GM23338 (cell line): Measurements from ENCODE around the gene SRA1. TPM values are rescaled to one million over a fixed set of nuclear protein-coding genes. Genes with fewer than 3 reads are reported as not detected.

Source experiments
- ATAC-seq: fragments of 200-7000 bp; cut with Tn5 transposase; 3 replicates; pipeline ENCODE4 v1.9.1; 2020
- DNase-seq: peaks from one replicate; pipeline ENCODE4 v3.0.0-alpha.2; 2015; ENCODE audit warnings: low spot score
- H2AFZ ChIP-seq: fragments of 200-600 bp; sonication (generic); 2 replicates; pipeline ENCODE4 v1.8.0; 2016; ENCODE audit warnings: antibody characterized with exemption, mild to moderate bottlenecking, moderate library complexity
- H3F3A ChIP-seq: fragments of 200-600 bp; sonication (generic); replicated peaks from 2 replicates; pipeline ENCODE4 v1.8.0; 2017; ENCODE audit warnings: antibody characterized with exemption, mixed run types, low read depth
- H3K27ac ChIP-seq: fragments of 200-600 bp; sonication (generic); 2 replicates; pipeline ENCODE4 v1.6.1; 2016; ENCODE audit warnings: low read depth
- H3K27me3 ChIP-seq: fragments of 200-600 bp; sonication (generic); 2 replicates; pipeline ENCODE4 v1.8.0; 2016; ENCODE audit warnings: mild to moderate bottlenecking, mixed run types, moderate library complexity; ENCODE audit not compliant: insufficient read depth
- H3K36me3 ChIP-seq: fragments of 200-600 bp; sonication (generic); 2 replicates; pipeline ENCODE4 v1.8.0; 2016; ENCODE audit warnings: mild to moderate bottlenecking; ENCODE audit not compliant: insufficient read depth
- H3K4me1 ChIP-seq: fragments of 200-600 bp; sonication (generic); 2 replicates; pipeline ENCODE4 v1.8.0; 2016; ENCODE audit warnings: mild to moderate bottlenecking, moderate library complexity; ENCODE audit not compliant: insufficient read depth
- H3K4me2 ChIP-seq: fragments of 200-600 bp; sonication (generic); 2 replicates; pipeline ENCODE4 v1.7.1; 2017; ENCODE audit warnings: mixed run types
- H3K4me3 ChIP-seq: fragments of 200-600 bp; sonication (generic); 2 replicates; pipeline ENCODE4 v1.6.1; 2016; ENCODE audit warnings: mixed run types
- H3K79me2 ChIP-seq: fragments of 200-600 bp; sonication (generic); replicated peaks from 2 replicates; pipeline ENCODE4 v1.8.0; 2017; ENCODE audit warnings: mild to moderate bottlenecking; ENCODE audit not compliant: insufficient read depth
- H3K9me2 ChIP-seq: fragments of 200-600 bp; sonication (generic); 2 replicates; pipeline ENCODE4 v1.8.0; 2017; ENCODE audit not compliant: insufficient read depth
- H4K20me1 ChIP-seq: fragments of 200-600 bp; sonication (generic); replicated peaks from 2 replicates; pipeline ENCODE4 v1.8.0; 2017; ENCODE audit warnings: mild to moderate bottlenecking; ENCODE audit not compliant: insufficient read depth
- H3K27ac Mint-ChIP-seq: 2 replicates; pipeline ENCODE4 v1.8.0; 2020; ENCODE audit warnings: inconsistent platforms, mild to moderate bottlenecking, moderate library complexity, mixed read lengths
- H3K27me3 Mint-ChIP-seq: 3 replicates; pipeline ENCODE4 v1.8.0; 2022; ENCODE audit warnings: low read depth, mild to moderate bottlenecking, moderate library complexity, mixed read lengths, inconsistent platforms; ENCODE audit not compliant: insufficient read depth, poor library complexity
- H3K36me3 Mint-ChIP-seq: 3 replicates; pipeline ENCODE4 v1.8.0; 2021; ENCODE audit warnings: low read depth, mild to moderate bottlenecking, inconsistent platforms, moderate library complexity, mixed read lengths
- H3K4me1 Mint-ChIP-seq: 3 replicates; pipeline ENCODE4 v1.8.0; 2020; ENCODE audit warnings: mild to moderate bottlenecking, inconsistent platforms, mixed read lengths
- H3K4me3 Mint-ChIP-seq: 3 replicates; pipeline ENCODE4 v1.8.0; 2021; ENCODE audit warnings: moderate library complexity, mild to moderate bottlenecking, inconsistent platforms, mixed read lengths
- H3K9me3 Mint-ChIP-seq: 3 replicates; pipeline ENCODE4 v1.8.0; 2020; ENCODE audit warnings: moderate library complexity, mild to moderate bottlenecking, inconsistent platforms, mixed read lengths
- CREB1 ChIP-seq: fragments of 250-450 bp; sonication (Bioruptor Pico); IDR thresholded peaks from 2 replicates; pipeline ENCODE4 v1.5.0; 2020; ENCODE audit warnings: low read depth, mild to moderate bottlenecking, moderate library complexity
- EZH2 ChIP-seq: fragments of 200-600 bp; sonication (generic); IDR thresholded peaks from one replicate; pipeline ENCODE4 v1.8.0; 2017; ENCODE audit warnings: antibody characterized with exemption, mild to moderate bottlenecking, low read depth; ENCODE audit not compliant: unreplicated experiment
- EZH2phosphoT487 ChIP-seq: fragments of 200-600 bp; sonication (generic); IDR thresholded peaks from one replicate; pipeline ENCODE4 v1.8.1; 2018; ENCODE audit warnings: antibody characterized with exemption; ENCODE audit not compliant: unreplicated experiment
- JUNB ChIP-seq: IDR thresholded peaks from one replicate; pipeline ENCODE4 v1.6.1; 2016; ENCODE audit warnings: antibody characterized with exemption; ENCODE audit not compliant: unreplicated experiment
- NANOG ChIP-seq: IDR thresholded peaks from 2 replicates; pipeline ENCODE4 v1.6.1; 2016; ENCODE audit warnings: antibody characterized with exemption, borderline replicate concordance
- POLR2AphosphoS5 ChIP-seq: IDR thresholded peaks from 2 replicates; pipeline ENCODE4 v1.6.1; 2016; ENCODE audit warnings: antibody characterized with exemption, low read depth
- STAT1 ChIP-seq: IDR thresholded peaks from one replicate; pipeline ENCODE4 v1.6.1; 2016; ENCODE audit warnings: antibody characterized with exemption; ENCODE audit not compliant: unreplicated experiment
- ZNF114 ChIP-seq: fragments of 250-450 bp; sonication (Bioruptor Pico); IDR thresholded peaks from 2 replicates; pipeline ENCODE4 v1.5.0; 2020; ENCODE audit warnings: mild to moderate bottlenecking, moderate library complexity
- ZNF331 ChIP-seq: fragments of 250-450 bp; sonication (Bioruptor Pico); IDR thresholded peaks from 2 replicates; pipeline ENCODE4 v1.5.0; 2020; ENCODE audit warnings: low read depth, mild to moderate bottlenecking, moderate library complexity
- polyA plus RNA-seq: library from polyadenylated mRNA; unstranded; fragments of >200 nt; fragmentation: Nextera tagmentation; extraction: Ambion mirVana; gene quantifications from 2 replicates; pipeline ENCODE4 v1.2.1, GENCODE V29; 2016
- total RNA-seq: library from RNA; depleted of rRNA; stranded (reverse); fragments of >200 nt; shearing (Covaris generic); gene quantifications from 2 replicates; pipeline ENCODE4 v1.2.3, GENCODE V29; 2014
- TF ChIP-seq, protein P1 (sequence below): fragments of 250-450 bp; sonication (Bioruptor Pico); IDR thresholded peaks from 2 replicates; pipeline ENCODE4 v1.5.0; 2020; ENCODE audit warnings: mild to moderate bottlenecking, moderate library complexity
- TF ChIP-seq, protein P2 (sequence below): IDR thresholded peaks from one replicate; pipeline ENCODE4 v1.6.1; 2018; ENCODE audit warnings: antibody characterized with exemption; ENCODE audit not compliant: unreplicated experiment
- TF ChIP-seq, protein P3 (sequence below), 2 experiments: fragments of 200-600 bp in 1 of 2; sonication (generic) in 1 of 2; conservative IDR thresholded peaks; 2 replicates each; pipeline versions ENCODE4 v1.5.1 to v1.6.1; 2016 to 2017; ENCODE audit warnings: antibody characterized with exemption in 2 of 2, low read depth in 2 of 2, mild to moderate bottlenecking in 2 of 2, moderate library complexity in 1 of 2
- TF ChIP-seq, protein P4 (sequence below): IDR thresholded peaks from 2 replicates; pipeline ENCODE4 v1.6.1; 2016; ENCODE audit warnings: antibody characterized with exemption

The SRA1 gene
- total and polyA plus RNA-seq, 2 experiments from 2014 or later, result 38.4 to 74.7 TPM

DNA sequence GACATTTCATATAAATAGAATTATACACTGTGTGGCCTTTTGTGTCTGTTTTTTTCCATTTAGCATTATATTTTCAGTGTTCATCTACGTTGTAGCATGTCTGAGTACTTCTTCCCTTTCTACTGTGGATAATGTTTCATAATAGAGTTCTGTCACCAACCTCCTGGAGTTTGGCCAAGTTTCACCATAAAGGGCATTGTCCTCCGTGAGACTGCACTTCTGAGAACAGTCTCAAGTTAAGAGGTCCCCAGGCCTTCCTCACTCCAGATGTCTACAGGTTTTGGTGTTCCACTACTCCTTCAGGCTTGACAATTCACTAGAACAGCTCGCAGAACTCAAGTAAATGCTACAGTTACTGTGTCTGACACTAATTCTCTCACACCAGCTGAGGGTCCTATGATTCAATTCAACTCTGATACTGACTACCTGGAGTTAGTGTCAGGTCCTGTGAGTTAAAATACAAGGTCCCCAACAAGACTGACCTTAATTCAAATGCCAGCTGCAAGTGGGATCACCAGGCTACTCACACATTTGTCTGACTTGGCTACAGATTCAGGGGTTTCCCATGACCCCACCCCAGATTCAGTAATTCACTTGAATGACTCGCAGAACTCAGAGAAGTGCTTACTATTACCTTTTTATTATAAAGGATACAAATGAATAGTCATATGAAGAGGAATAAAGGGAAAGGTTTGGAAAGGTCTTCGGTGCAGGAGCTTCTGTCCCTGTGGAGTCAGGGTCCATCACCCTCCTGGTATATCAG is 38.4 kb upstream of the SRA1 start:
- H3K4me3 ChIP-seq, result no peak overlapping the region
- H3K9me2 ChIP-seq, result no peaks in the 10 kb centered on the region
- Mint-ChIP-seq H3K4me1 (no peaks in the 10 kb centered on the region), H3K27ac (no peak overlapping the region), H3K36me3 (no peaks in the 10 kb centered on the region), H3K9me3 (peaks cover 6% of the 10 kb centered on the region; the same call in 1 of the 3 replicates), H3K27me3 (peaks cover 2% of the 10 kb centered on the region), H3K4me3 (no peak overlapping the region)
- H3F3A ChIP-seq, result no peaks in the 10 kb centered on the region
- H3K36me3 ChIP-seq, result no peaks in the 10 kb centered on the region
- TF ChIP-seq, protein P1, sequence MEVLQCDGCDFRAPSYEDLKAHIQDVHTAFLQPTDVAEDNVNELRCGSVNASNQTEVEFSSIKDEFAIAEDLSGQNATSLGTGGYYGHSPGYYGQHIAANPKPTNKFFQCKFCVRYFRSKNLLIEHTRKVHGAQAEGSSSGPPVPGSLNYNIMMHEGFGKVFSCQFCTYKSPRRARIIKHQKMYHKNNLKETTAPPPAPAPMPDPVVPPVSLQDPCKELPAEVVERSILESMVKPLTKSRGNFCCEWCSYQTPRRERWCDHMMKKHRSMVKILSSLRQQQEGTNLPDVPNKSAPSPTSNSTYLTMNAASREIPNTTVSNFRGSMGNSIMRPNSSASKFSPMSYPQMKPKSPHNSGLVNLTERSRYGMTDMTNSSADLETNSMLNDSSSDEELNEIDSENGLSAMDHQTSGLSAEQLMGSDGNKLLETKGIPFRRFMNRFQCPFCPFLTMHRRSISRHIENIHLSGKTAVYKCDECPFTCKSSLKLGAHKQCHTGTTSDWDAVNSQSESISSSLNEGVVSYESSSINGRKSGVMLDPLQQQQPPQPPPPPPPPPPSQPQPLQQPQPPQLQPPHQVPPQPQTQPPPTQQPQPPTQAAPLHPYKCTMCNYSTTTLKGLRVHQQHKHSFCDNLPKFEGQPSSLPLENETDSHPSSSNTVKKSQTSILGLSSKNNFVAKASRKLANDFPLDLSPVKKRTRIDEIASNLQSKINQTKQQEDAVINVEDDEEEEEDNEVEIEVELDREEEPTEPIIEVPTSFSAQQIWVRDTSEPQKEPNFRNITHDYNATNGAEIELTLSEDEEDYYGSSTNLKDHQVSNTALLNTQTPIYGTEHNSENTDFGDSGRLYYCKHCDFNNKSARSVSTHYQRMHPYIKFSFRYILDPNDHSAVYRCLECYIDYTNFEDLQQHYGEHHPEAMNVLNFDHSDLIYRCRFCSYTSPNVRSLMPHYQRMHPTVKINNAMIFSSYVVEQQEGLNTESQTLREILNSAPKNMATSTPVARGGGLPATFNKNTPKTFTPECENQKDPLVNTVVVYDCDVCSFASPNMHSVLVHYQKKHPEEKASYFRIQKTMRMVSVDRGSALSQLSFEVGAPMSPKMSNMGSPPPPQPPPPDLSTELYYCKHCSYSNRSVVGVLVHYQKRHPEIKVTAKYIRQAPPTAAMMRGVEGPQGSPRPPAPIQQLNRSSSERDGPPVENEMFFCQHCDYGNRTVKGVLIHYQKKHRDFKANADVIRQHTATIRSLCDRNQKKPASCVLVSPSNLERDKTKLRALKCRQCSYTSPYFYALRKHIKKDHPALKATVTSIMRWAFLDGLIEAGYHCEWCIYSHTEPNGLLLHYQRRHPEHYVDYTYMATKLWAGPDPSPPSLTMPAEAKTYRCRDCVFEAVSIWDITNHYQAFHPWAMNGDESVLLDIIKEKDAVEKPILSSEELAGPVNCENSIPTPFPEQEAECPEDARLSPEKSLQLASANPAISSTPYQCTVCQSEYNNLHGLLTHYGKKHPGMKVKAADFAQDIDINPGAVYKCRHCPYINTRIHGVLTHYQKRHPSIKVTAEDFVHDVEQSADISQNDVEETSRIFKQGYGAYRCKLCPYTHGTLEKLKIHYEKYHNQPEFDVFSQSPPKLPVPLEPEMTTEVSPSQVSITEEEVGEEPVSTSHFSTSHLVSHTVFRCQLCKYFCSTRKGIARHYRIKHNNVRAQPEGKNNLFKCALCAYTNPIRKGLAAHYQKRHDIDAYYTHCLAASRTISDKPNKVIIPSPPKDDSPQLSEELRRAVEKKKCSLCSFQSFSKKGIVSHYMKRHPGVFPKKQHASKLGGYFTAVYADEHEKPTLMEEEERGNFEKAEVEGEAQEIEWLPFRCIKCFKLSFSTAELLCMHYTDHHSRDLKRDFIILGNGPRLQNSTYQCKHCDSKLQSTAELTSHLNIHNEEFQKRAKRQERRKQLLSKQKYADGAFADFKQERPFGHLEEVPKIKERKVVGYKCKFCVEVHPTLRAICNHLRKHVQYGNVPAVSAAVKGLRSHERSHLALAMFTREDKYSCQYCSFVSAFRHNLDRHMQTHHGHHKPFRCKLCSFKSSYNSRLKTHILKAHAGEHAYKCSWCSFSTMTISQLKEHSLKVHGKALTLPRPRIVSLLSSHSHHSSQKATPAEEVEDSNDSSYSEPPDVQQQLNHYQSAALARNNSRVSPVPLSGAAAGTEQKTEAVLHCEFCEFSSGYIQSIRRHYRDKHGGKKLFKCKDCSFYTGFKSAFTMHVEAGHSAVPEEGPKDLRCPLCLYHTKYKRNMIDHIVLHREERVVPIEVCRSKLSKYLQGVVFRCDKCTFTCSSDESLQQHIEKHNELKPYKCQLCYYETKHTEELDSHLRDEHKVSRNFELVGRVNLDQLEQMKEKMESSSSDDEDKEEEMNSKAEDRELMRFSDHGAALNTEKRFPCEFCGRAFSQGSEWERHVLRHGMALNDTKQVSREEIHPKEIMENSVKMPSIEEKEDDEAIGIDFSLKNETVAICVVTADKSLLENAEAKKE (CRISPR knock-in tag), result no peak
- TF ChIP-seq ZNF114 (CRISPR knock-in tag) (no peak), STAT1 (no peak), NANOG (no peak), ZNF331 (CRISPR knock-in tag) (no peak), CREB1 (CRISPR knock-in tag) (no peak), EZH2phosphoT487 (no peak), POLR2AphosphoS5 (no peak), JUNB (no peak), EZH2 (no peak)
- TF ChIP-seq, protein P2, sequence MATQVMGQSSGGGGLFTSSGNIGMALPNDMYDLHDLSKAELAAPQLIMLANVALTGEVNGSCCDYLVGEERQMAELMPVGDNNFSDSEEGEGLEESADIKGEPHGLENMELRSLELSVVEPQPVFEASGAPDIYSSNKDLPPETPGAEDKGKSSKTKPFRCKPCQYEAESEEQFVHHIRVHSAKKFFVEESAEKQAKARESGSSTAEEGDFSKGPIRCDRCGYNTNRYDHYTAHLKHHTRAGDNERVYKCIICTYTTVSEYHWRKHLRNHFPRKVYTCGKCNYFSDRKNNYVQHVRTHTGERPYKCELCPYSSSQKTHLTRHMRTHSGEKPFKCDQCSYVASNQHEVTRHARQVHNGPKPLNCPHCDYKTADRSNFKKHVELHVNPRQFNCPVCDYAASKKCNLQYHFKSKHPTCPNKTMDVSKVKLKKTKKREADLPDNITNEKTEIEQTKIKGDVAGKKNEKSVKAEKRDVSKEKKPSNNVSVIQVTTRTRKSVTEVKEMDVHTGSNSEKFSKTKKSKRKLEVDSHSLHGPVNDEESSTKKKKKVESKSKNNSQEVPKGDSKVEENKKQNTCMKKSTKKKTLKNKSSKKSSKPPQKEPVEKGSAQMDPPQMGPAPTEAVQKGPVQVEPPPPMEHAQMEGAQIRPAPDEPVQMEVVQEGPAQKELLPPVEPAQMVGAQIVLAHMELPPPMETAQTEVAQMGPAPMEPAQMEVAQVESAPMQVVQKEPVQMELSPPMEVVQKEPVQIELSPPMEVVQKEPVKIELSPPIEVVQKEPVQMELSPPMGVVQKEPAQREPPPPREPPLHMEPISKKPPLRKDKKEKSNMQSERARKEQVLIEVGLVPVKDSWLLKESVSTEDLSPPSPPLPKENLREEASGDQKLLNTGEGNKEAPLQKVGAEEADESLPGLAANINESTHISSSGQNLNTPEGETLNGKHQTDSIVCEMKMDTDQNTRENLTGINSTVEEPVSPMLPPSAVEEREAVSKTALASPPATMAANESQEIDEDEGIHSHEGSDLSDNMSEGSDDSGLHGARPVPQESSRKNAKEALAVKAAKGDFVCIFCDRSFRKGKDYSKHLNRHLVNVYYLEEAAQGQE, result no peak
- TF ChIP-seq, protein P3, sequence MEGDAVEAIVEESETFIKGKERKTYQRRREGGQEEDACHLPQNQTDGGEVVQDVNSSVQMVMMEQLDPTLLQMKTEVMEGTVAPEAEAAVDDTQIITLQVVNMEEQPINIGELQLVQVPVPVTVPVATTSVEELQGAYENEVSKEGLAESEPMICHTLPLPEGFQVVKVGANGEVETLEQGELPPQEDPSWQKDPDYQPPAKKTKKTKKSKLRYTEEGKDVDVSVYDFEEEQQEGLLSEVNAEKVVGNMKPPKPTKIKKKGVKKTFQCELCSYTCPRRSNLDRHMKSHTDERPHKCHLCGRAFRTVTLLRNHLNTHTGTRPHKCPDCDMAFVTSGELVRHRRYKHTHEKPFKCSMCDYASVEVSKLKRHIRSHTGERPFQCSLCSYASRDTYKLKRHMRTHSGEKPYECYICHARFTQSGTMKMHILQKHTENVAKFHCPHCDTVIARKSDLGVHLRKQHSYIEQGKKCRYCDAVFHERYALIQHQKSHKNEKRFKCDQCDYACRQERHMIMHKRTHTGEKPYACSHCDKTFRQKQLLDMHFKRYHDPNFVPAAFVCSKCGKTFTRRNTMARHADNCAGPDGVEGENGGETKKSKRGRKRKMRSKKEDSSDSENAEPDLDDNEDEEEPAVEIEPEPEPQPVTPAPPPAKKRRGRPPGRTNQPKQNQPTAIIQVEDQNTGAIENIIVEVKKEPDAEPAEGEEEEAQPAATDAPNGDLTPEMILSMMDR (conservative IDR thresholded peaks at IDR 0.05; ENCODE audit: low read depth in 2 of 2), result no peak
- TF ChIP-seq, protein P4, sequence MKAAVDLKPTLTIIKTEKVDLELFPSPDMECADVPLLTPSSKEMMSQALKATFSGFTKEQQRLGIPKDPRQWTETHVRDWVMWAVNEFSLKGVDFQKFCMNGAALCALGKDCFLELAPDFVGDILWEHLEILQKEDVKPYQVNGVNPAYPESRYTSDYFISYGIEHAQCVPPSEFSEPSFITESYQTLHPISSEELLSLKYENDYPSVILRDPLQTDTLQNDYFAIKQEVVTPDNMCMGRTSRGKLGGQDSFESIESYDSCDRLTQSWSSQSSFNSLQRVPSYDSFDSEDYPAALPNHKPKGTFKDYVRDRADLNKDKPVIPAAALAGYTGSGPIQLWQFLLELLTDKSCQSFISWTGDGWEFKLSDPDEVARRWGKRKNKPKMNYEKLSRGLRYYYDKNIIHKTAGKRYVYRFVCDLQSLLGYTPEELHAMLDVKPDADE, result no peak
- DNase-seq, result no peak
- no peak overlapping the region for H3K4me2 ChIP-seq
- no peaks in the 10 kb centered on the region for H3K27me3 ChIP-seq
- H3K27ac ChIP-seq, result no peak overlapping the region
- no peaks in the 10 kb centered on the region for H3K79me2 ChIP-seq
- H4K20me1 ChIP-seq, result no peaks in the 10 kb centered on the region
- no peak overlapping the region for H2AFZ ChIP-seq
- no peak for ATAC-seq
- no peaks in the 10 kb centered on the region for H3K4me1 ChIP-seq
